NOMO-1 treated with DMSO at 0.1 percent for 48 hours (cell line): ENCODE results near the gene TUBB.
"Not testable (repeated sequence)": the region's sequence is repeated elsewhere in the genome, so short reads cannot be mapped to it uniquely, and the experiment has no call there.

Experiments
- DNase-seq: peaks from one replicate; lab custom pipeline; 2025; ENCODE audit not compliant: unreplicated experiment; lab: John Stamatoyannopoulos, UW

Gene TUBB

GRCh38 chr6:30738532-30738931 is 18.4 kb downstream of the TUBB start:
- no peak for DNase-seq

- DNase-seq = no peak
Observed at GRCh38 chr6:30740540-30740870, 20.4 kb downstream of the TUBB start.

GRCh38 chr6:30741063-30741779 is 21.1 kb downstream of the TUBB start:
- no peak for DNase-seq

- DNase-seq = no peak
Observed at GRCh38 chr6:30741789-30742315, 21.7 kb downstream of the TUBB start.

- DNase-seq = peak; percentile 95
Observed at GRCh38 chr6:30742316-30743098, 22.4 kb downstream of the TUBB start, which contains the start of gene FLOT1. Gene FLOT1, minus strand, starts transcription at chr6:30742687. Its CDS starts 498 bp downstream, at chr6:30742189.

- no peak for DNase-seq
Observed at GRCh38 chr6:30743099-30744053, 23.2 kb downstream of the TUBB start.

GRCh38 chr6:30744054-30744805 is 24.1 kb downstream of the TUBB start, which contains the start of gene IER3:
Gene IER3, minus strand, starts transcription at chr6:30744547. Its CDS starts 29 bp downstream, at chr6:30744518.
- peak; percentile 59 for DNase-seq

GRCh38 chr6:30747300-30747687 is 27.1 kb downstream of the TUBB start:
- no peak for DNase-seq

- no peak for DNase-seq
Observed at GRCh38 chr6:30747902-30748769, 28.0 kb downstream of the TUBB start.

GRCh38 chr6:30748851-30749540 is 28.8 kb downstream of the TUBB start:
- no peak for DNase-seq

GRCh38 chr6:30749554-30750378 is 29.6 kb downstream of the TUBB start:
- no peak for DNase-seq

GRCh38 chr6:30750379-30750668 is 30.2 kb downstream of the TUBB start:
- peak; percentile 14 for DNase-seq

- peak; percentile 41 for DNase-seq
Observed at GRCh38 chr6:30752157-30752927, 32.2 kb downstream of the TUBB start.

- DNase-seq = no peak
Observed at GRCh38 chr6:30754631-30755030, 34.5 kb downstream of the TUBB start.

- not testable (repeated sequence) for DNase-seq
Observed at GRCh38 chr6:30756405-30757003, 36.4 kb downstream of the TUBB start.

- DNase-seq = no peak
Observed at GRCh38 chr6:30757261-30757904, 37.2 kb downstream of the TUBB start.
